Thoracic aorta endothelial cell (primary cell): ENCODE measurements around the gene MC2R. TPM values are rescaled to one million over a fixed set of nuclear protein-coding genes. Genes with fewer than 3 reads are reported as not detected.

ENCODE experiments used
- total RNA-seq: library from RNA; depleted of rRNA; stranded (reverse); fragments of >200 nt; gene quantifications from 2 replicates; pipeline ENCODE4 v1.2.3, GENCODE V29; 2012

MC2R gene
- total RNA-seq, result not detected in 2 replicates

DNA sequence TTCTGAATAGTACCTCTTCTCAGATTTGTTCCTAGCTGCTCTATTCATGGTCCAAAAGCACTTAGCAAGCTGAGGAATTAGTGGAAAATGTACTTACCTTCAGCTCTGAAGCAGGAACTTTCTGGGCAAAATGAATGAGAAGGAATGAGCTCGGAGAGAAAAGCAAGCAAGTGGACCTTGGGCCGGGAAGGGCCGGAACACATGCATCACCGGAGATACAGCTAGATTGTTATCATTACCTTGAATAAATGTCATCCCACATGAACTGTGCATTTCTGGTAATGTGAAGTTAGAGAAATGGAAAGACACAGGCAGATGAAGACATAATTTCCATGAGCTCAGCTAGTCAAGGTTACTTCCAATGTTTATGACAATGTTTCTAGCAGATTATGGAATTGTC, at the start of gene MC2R:
Gene MC2R (minus strand): TSS at position 146 of the 400 bp plus-strand sequence. CDS start 30,018 bp downstream, outside the sequence.

Other genes starting within 250 kb of the MC2R start
- gene FAM210A, start 189.0 kb downstream of the MC2R start, total RNA-seq, result 27.9 and 28.6 TPM in 2 replicates
- 26.9 and 28.9 TPM in 2 replicates for gene RNMT, start 188.9 kb downstream of the MC2R start, total RNA-seq
- gene MC5R, start 91.4 kb downstream of the MC2R start, total RNA-seq, result not detected in 2 replicates
- 9.0 and 11.1 TPM in 2 replicates for gene ZNF519, start 216.9 kb upstream of the MC2R start, total RNA-seq